Measurements from ENCODE around the gene GAPDHS. TPM values are rescaled to one million over a fixed set of nuclear protein-coding genes. Genes with fewer than 3 reads are reported as not detected.
A peak's percentile ranks its signal among the peaks of the same experiment; 100 is the strongest.

Gene GAPDHS
- total RNA-seq, 1 experiment from 2014 or later: not detected

DNA sequence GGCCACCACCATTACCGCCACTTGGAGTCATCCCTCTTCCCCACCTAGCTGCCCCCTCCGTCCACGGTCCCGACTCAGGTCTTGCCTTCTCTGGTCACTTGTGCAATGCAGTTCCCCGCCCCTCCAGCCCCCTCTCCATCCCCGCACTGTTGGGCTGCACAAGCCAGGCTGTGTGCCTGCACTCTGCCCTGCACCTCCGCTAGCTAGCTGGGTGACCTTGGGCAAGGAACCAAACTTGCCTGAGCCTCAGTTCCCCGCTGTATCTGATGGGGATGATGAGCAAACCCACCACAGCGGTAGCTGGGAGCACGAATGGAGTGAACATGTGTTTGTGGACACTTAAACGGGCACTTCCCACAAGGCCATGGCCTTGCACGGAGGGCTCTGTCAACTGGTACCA is 6.6 kb downstream of the GAPDHS start:
- Mint-ChIP-seq H3K9me3 (ENCODE audit: low read depth, unreplicated experiment) (no peaks in the 10 kb centered on the region), H3K27me3 (ENCODE audit: unreplicated experiment) (peaks cover 6% of the 10 kb centered on the region), H3K4me1 (ENCODE audit: low read depth, unreplicated experiment) (no peaks in the 10 kb centered on the region), H3K36me3 (ENCODE audit: insufficient read depth, unreplicated experiment) (peaks cover 25% of the 10 kb centered on the region), H3K27ac (ENCODE audit: unreplicated experiment) (no peak overlapping the region), H3K4me3 (ENCODE audit: low read depth, unreplicated experiment) (no peak overlapping the region)
- BruUV-seq (replicated peaks): no TSS peak
- DNase-seq: no peak
- intact Hi-C loops (cut with micrococcal nuclease; ENCODE audit: unreplicated experiment): no loop called here
- CTCF ChIA-PET: no interaction called here
- TF ChIP-seq, protein P1, sequence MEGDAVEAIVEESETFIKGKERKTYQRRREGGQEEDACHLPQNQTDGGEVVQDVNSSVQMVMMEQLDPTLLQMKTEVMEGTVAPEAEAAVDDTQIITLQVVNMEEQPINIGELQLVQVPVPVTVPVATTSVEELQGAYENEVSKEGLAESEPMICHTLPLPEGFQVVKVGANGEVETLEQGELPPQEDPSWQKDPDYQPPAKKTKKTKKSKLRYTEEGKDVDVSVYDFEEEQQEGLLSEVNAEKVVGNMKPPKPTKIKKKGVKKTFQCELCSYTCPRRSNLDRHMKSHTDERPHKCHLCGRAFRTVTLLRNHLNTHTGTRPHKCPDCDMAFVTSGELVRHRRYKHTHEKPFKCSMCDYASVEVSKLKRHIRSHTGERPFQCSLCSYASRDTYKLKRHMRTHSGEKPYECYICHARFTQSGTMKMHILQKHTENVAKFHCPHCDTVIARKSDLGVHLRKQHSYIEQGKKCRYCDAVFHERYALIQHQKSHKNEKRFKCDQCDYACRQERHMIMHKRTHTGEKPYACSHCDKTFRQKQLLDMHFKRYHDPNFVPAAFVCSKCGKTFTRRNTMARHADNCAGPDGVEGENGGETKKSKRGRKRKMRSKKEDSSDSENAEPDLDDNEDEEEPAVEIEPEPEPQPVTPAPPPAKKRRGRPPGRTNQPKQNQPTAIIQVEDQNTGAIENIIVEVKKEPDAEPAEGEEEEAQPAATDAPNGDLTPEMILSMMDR (IDR thresholded peaks at IDR 0.05; ENCODE audit: unreplicated experiment): no peak

DNA sequence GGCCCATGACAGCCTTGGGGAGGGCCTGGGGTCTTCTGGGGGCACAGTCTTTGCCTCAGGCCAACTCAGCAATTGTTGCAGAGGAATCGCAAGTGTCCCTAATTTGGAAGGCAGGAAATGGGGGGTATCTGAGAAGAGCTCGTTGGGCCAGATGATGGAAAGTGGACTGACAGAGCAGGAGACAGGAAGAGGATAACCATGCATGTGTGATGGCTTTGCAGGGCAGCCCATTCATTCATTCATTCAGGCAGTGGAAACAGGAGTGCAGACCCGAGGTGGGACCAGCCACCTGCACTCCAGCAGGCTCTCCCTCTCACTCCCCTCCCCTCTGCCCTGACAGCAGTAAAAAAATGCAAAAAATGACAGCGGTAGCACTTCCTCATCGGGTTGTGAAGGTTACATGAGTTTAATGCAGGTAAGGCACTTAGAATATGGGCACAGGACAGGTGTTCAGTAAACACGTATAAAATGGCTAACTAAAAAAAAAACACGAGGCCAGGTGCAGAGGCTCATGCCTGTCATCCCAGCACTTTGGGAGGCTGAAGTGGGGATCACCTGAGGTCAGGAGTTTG is 7.2 kb downstream of the GAPDHS start:
- BruUV-seq (replicated peaks): no TSS peak
- H3K4me3 Mint-ChIP-seq (ENCODE audit: low read depth, unreplicated experiment): no peak overlapping the region
- intact Hi-C loops (cut with micrococcal nuclease; ENCODE audit: unreplicated experiment): no loop called here
- H3K27ac Mint-ChIP-seq (ENCODE audit: unreplicated experiment): no peak overlapping the region
- no peak for DNase-seq
- TF ChIP-seq, protein P1 (IDR thresholded peaks at IDR 0.05; ENCODE audit: unreplicated experiment): no peak
- CTCF ChIA-PET: no interaction called here
- no peaks in the 10 kb centered on the region for H3K9me3 Mint-ChIP-seq (ENCODE audit: low read depth, unreplicated experiment)
- H3K27me3 Mint-ChIP-seq (ENCODE audit: unreplicated experiment): no peaks in the 10 kb centered on the region
- peaks cover 31% of the 10 kb centered on the region for H3K36me3 Mint-ChIP-seq (ENCODE audit: insufficient read depth, unreplicated experiment)
- H3K4me1 Mint-ChIP-seq (ENCODE audit: low read depth, unreplicated experiment): no peaks in the 10 kb centered on the region

DNA sequence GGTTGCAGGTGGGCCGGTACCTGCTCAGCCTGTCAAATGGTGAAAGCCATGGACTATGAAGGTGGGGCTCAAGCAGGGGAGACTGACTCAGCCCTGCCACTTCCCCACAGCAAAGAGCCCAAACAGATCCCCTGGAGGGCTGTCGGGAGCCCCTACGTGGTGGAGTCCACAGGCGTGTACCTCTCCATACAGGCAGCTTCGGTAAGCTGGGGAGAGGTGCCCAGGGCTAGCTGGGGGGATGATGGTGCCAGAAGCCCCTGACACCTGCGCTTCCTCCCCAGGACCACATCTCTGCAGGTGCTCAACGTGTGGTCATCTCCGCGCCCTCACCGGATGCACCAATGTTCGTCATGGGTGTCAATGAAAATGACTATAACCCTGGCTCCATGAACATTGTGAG is 9.0 kb downstream of the GAPDHS start:
- Mint-ChIP-seq H3K4me1 (ENCODE audit: low read depth, unreplicated experiment) (peaks cover 13% of the 10 kb centered on the region), H3K27ac (ENCODE audit: unreplicated experiment) (no peak overlapping the region), H3K9me3 (ENCODE audit: low read depth, unreplicated experiment) (no peaks in the 10 kb centered on the region), H3K27me3 (ENCODE audit: unreplicated experiment) (no peaks in the 10 kb centered on the region), H3K36me3 (ENCODE audit: insufficient read depth, unreplicated experiment) (peaks cover 49% of the 10 kb centered on the region), H3K4me3 (ENCODE audit: low read depth, unreplicated experiment) (no peak overlapping the region)
- intact Hi-C loops (cut with micrococcal nuclease; ENCODE audit: unreplicated experiment): no loop called here
- BruUV-seq (replicated peaks): no TSS peak
- TF ChIP-seq, protein P1 (IDR thresholded peaks at IDR 0.05; ENCODE audit: unreplicated experiment): no peak
- no peak for DNase-seq
- CTCF ChIA-PET: interaction anchor here (1.2 kb wide), 1 partner anchor 13 kb away, joined by 3 read pairs; no protein-coding TSS in a partner anchor

DNA sequence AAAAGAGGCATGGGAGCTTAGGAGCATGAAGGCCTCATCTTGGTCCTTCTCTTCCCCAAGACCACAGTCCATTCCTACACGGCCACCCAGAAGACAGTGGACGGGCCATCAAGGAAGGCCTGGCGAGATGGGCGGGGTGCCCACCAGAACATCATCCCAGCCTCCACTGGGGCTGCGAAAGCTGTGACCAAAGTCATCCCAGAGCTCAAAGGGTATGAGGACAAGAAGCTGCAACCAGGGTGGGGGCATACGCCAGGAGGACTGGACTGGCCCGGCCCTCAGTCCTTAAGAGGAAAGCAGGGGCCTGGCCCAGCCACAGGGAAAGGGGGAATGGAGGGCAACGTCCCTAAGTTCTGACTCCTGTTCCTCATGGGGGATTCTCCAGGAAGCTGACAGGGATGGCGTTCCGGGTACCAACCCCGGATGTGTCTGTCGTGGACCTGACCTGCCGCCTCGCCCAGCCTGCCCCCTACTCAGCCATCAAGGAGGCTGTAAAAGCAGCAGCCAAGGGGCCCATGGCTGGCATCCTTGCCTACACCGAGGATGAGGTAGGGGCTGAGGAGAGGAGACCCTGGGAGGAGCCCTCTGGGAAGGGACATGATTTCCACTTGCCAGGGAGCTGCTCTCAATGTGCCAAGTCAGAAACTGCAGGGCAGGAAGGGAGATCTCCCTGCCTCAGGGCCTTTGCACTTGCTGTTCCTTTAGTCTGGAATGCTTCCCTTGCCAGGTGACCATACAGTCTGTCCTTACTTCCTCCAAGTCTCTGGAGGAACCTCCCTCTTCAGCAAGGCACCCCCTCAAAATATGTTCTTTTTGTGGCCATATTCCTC is 10.2 kb downstream of the GAPDHS start:
- intact Hi-C loops (cut with micrococcal nuclease; ENCODE audit: unreplicated experiment): no loop called here
- CTCF ChIA-PET: no interaction called here
- H3K4me3 Mint-ChIP-seq (ENCODE audit: low read depth, unreplicated experiment): peak overlapping the region; percentile 96

More for the DNA sequence above, 10.2 kb downstream of the GAPDHS start:
- H3K27ac Mint-ChIP-seq (ENCODE audit: unreplicated experiment): no peak overlapping the region
- H3K4me1 Mint-ChIP-seq (ENCODE audit: low read depth, unreplicated experiment): peaks cover 16% of the 10 kb centered on the region
- peaks cover 56% of the 10 kb centered on the region for H3K36me3 Mint-ChIP-seq (ENCODE audit: insufficient read depth, unreplicated experiment)
- TF ChIP-seq, protein P1 (IDR thresholded peaks at IDR 0.05; ENCODE audit: unreplicated experiment): no peak
- no peaks in the 10 kb centered on the region for H3K9me3 Mint-ChIP-seq (ENCODE audit: low read depth, unreplicated experiment)
- BruUV-seq (replicated peaks): no TSS peak
- no peak for DNase-seq
- no peaks in the 10 kb centered on the region for H3K27me3 Mint-ChIP-seq (ENCODE audit: unreplicated experiment)

Measured in Calu3 (cell line).